CD4-positive, alpha-beta T cell (primary cell): Measurements from ENCODE around the gene PRKD2. TPM values are rescaled to one million over a fixed set of nuclear protein-coding genes. Genes with fewer than 3 reads are reported as not detected.
A peak's percentile ranks its signal among the peaks of the same experiment; 100 is the strongest.

ENCODE experiments used
- ATAC-seq: fragments of 200-7000 bp; cut with Tn5 transposase; one replicate; pipeline ENCODE4 v1.10.0; 2022; ENCODE audit warnings: mild to moderate bottlenecking; ENCODE audit not compliant: poor library complexity
- CTCF ChIA-PET: fragments of 350-600 bp; sonication (Branson Sonifier 250); formaldehyde crosslinking; loops from one replicate; lab custom pipeline; 2021; ENCODE audit warnings: antibody characterized with exemption, inconsistent platforms; lab: Charles Lee
- POLR2A ChIA-PET: fragments of 350-600 bp; sonication (Branson Sonifier 250); formaldehyde crosslinking; loops from one replicate; lab custom pipeline; 2021; ENCODE audit warnings: antibody characterized with exemption, inconsistent platforms; lab: Charles Lee
- DNase-seq, 14 experiments: peaks; one replicate each; pipeline ENCODE4 v3.0.0-alpha.2; 2013 to 2020; ENCODE audit warnings: mixed read lengths in 2 of 14
- H3K27ac ChIP-seq, 2 donors: one replicate each; pipeline versions ENCODE4 v1.5.1 to v1.7.0; 2013; ENCODE audit warnings: low read length in 2 of 2, low read depth in 1 of 2, mild to moderate bottlenecking in 1 of 2
- H3K27me3 ChIP-seq, 2 experiments: 1 replicate in 1 of 2; 2 replicates in 1 of 2; pipeline versions ENCODE4 v1.6.1 to v1.7.0; 2013; ENCODE audit warnings: low read length in 2 of 2, control low read depth in 1 of 2, mild to moderate bottlenecking in 1 of 2, moderate library complexity in 1 of 2; ENCODE audit not compliant: insufficient read depth in 2 of 2, control insufficient read depth in 1 of 2
- H3K36me3 ChIP-seq: one replicate; pipeline ENCODE4 v1.6.1; 2013; ENCODE audit warnings: low read length, control low read depth; ENCODE audit not compliant: insufficient read depth
- H3K4me1 ChIP-seq: one replicate; pipeline ENCODE4 v1.6.1; 2013; ENCODE audit warnings: low read length, control low read depth; ENCODE audit not compliant: insufficient read depth
- H3K4me3 ChIP-seq: one replicate; pipeline ENCODE4 v1.5.1; 2013; ENCODE audit warnings: mild to moderate bottlenecking, low read length, moderate library complexity
- H3K9me3 ChIP-seq, 2 experiments: 1 replicate in 1 of 2; 2 replicates in 1 of 2; pipeline versions ENCODE4 v1.6.1 to v1.7.0; 2013; ENCODE audit warnings: low read length in 2 of 2, mild to moderate bottlenecking in 2 of 2, control low read depth in 1 of 2, moderate library complexity in 1 of 2; ENCODE audit not compliant: control insufficient read depth in 1 of 2, insufficient read depth in 1 of 2
- H3K27ac Mint-ChIP-seq: one replicate; pipeline ENCODE4 v1.8.0; 2020; ENCODE audit warnings: mixed read lengths
- H3K27me3 Mint-ChIP-seq: one replicate; pipeline ENCODE4 v1.8.0; 2021; ENCODE audit warnings: mixed read lengths
- H3K36me3 Mint-ChIP-seq: one replicate; pipeline ENCODE4 v1.8.0; 2021; ENCODE audit warnings: low read depth, mixed read lengths
- H3K4me1 Mint-ChIP-seq: one replicate; pipeline ENCODE4 v1.8.0; 2021; ENCODE audit warnings: low read depth, mixed read lengths
- H3K4me3 Mint-ChIP-seq: one replicate; pipeline ENCODE4 v1.8.0; 2020; ENCODE audit warnings: mild to moderate bottlenecking, mixed read lengths
- H3K9me3 Mint-ChIP-seq: one replicate; pipeline ENCODE4 v1.8.0; 2020; ENCODE audit warnings: mixed read lengths
- CTCF ChIP-seq: fragments of 200-600 bp; IDR thresholded peaks from one replicate; pipeline ENCODE4 v1.8.0; 2022; ENCODE audit warnings: antibody characterized with exemption, mild to moderate bottlenecking
- intact Hi-C, 2 experiments: fragments of 100-400 bp; cut with DNase I in 1 of 2; cut with micrococcal nuclease in 1 of 2; formaldehyde crosslinking; loops; one replicate each; pipeline versions ENCODE4 v1.15.1 to v1.9.0; 2023 to 2025; cut with DNase I, micrococcal nuclease
- total RNA-seq, 174 experiments: library from RNA in 2 of 174; stranded (reverse) in 2 of 174; gene quantifications; one replicate each; pipeline ENCODE4 v1.2.3 and lab custom pipeline; 2021 to 2026

PRKD2 gene
- total RNA-seq, 2 experiments from 2014 or later = 105 to 113 TPM

DNA sequence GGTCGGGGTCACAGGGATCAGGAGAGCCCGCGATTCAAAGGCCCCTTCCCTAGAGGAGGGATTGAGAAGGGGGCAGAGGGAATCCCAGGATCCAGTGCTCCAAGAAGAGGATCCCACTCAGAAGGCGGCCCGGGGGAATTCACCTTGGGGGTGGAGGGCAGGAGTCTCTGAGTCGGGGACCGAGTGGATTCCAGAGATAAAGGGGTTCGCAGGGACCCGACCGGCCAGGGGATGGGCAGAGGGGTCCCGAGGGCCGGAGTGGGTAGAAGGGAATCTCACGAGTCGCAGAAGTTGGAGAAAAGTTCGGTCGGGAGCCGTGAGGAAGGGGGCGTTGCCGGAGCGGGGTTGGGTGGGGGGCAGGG lies 261 bp downstream of the PRKD2 start:
- ChIA-PET CTCF (no interaction called here), POLR2A (interaction anchor here (0.9 to 1.1 kb wide), 2 partner anchors 12 to 144 kb away, joined by 4 read pairs; partner anchors contain the start of gene ARHGAP35)

GRCh38 chr19:46715975-46716671 lies 791 bp downstream of the PRKD2 start:
- H3K9me3 ChIP-seq = no peaks in the 10 kb centered on the region
- H3K27me3 ChIP-seq = no peaks in the 10 kb centered on the region
- peaks cover 40% of the 10 kb centered on the region for H3K4me1 Mint-ChIP-seq
- no peak for ATAC-seq
- intact Hi-C loops = loop anchor here in 1 of 2 experiments (10.0 kb wide), 1 partner anchor 519 kb away; the partner anchor contains the start of gene BBC3
- ChIA-PET CTCF (interaction anchor here (0.6 to 2.8 kb wide), 2 partner anchors 13 to 143 kb away, joined by 3 to 17 read pairs; no protein-coding TSS in a partner anchor), POLR2A (interaction anchor here (0.9 to 3.5 kb wide), 4 partner anchors 12 to 144 kb away, joined by 4 to 23 read pairs (median 12); partner anchors contain the start of genes ARHGAP35 and CALM3)
- no peaks in the 10 kb centered on the region for H3K9me3 Mint-ChIP-seq
- peaks cover 14% of the 10 kb centered on the region for H3K36me3 ChIP-seq
- peaks cover 56% of the 10 kb centered on the region for H3K4me1 ChIP-seq
- H3K27ac ChIP-seq = peak overlapping the region; percentile 86 to 91
- H3K36me3 Mint-ChIP-seq = peaks cover 58% of the 10 kb centered on the region
- peak overlapping the region; percentile 99 for H3K4me3 Mint-ChIP-seq
- no peaks in the 10 kb centered on the region for H3K27me3 Mint-ChIP-seq
- DNase-seq = peak in 2 of 14 experiments; percentile 26 to 51
- H3K27ac Mint-ChIP-seq = peak overlapping the region; percentile 99
- TF ChIP-seq CTCF = no peak
- peak overlapping the region; percentile 96 for H3K4me3 ChIP-seq

More for the DNA sequence above, 261 bp downstream of the PRKD2 start:
- no peaks in the 10 kb centered on the region for H3K27me3 ChIP-seq
- peak overlapping the region; percentile 96 for H3K4me3 ChIP-seq
- Mint-ChIP-seq H3K36me3 (peaks cover 61% of the 10 kb centered on the region), H3K27ac (peak overlapping the region; percentile 99), H3K4me3 (peak overlapping the region; percentile 99), H3K4me1 (peaks cover 40% of the 10 kb centered on the region), H3K27me3 (no peaks in the 10 kb centered on the region), H3K9me3 (no peaks in the 10 kb centered on the region)
- ATAC-seq = no peak
- TF ChIP-seq CTCF = no peak
- H3K36me3 ChIP-seq = peaks cover 15% of the 10 kb centered on the region
- intact Hi-C loops = loop anchor here in 1 of 2 experiments (10.0 kb wide), 1 partner anchor 518 kb away; the partner anchor contains the start of gene BBC3
- peaks cover 56% of the 10 kb centered on the region for H3K4me1 ChIP-seq
- no peaks in the 10 kb centered on the region for H3K9me3 ChIP-seq
- peak overlapping the region; percentile 86 to 91 for H3K27ac ChIP-seq
- no peak for DNase-seq

DNA sequence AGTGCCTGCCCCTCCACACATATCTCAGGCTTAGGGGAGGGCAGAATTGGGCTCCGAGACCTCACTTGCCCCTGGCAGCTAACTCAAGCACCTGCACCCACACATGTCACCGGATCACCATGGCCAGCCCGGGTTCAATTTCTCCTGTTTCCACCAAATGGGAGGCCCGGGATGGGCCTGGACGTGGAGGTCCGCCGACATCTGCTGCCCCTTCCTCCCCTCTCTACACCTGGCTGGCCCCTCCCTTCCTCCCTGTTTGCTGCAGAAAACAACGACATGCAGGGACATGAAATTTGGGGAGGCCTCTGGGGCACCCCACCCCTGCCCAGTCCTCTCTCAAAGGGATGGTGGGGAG lies 1.3 kb downstream of the PRKD2 start:
- intact Hi-C loops = loop anchor here in 1 of 2 experiments (10.0 kb wide), 1 partner anchor 519 kb away; the partner anchor contains the start of gene BBC3
- no peaks in the 10 kb centered on the region for H3K9me3 ChIP-seq
- H3K9me3 Mint-ChIP-seq = no peaks in the 10 kb centered on the region
- ChIA-PET CTCF (interaction anchor here (0.6 to 2.8 kb wide), 2 partner anchors 13 to 142 kb away, joined by 3 to 17 read pairs; no protein-coding TSS in a partner anchor), POLR2A (interaction anchor here (0.9 to 3.5 kb wide), 4 partner anchors 12 to 471 kb away, joined by 3 to 23 read pairs (median 20); partner anchors contain the start of gene CALM3)
- DNase-seq (peak in 3 of 14 experiments; percentile 10 to 46 (median 19)), ATAC-seq (no peak)
- peak overlapping the region; percentile 73 to 86 for H3K27ac ChIP-seq
- peak overlapping the region; percentile 99 for H3K27ac Mint-ChIP-seq
- peaks cover 56% of the 10 kb centered on the region for H3K4me1 ChIP-seq
- no peaks in the 10 kb centered on the region for H3K27me3 Mint-ChIP-seq
- no peaks in the 10 kb centered on the region for H3K27me3 ChIP-seq
- peaks cover 59% of the 10 kb centered on the region for H3K36me3 Mint-ChIP-seq
- H3K4me3 ChIP-seq = peak overlapping the region; percentile 96
- peak overlapping the region; percentile 99 for H3K4me3 Mint-ChIP-seq
- peaks cover 17% of the 10 kb centered on the region for H3K36me3 ChIP-seq
- no peak for TF ChIP-seq CTCF
- H3K4me1 Mint-ChIP-seq = peaks cover 40% of the 10 kb centered on the region
